Endothelial cell (in vitro differentiated cells): Measurements from ENCODE around the gene MPV17L. TPM values are rescaled to one million over a fixed set of nuclear protein-coding genes. Genes with fewer than 3 reads are reported as not detected.
"Not testable (repeated sequence)": the region's sequence is repeated elsewhere in the genome, so short reads cannot be mapped to it uniquely, and the experiment has no call there.

ENCODE experiments used
- DNase-seq: peaks from one replicate; pipeline ENCODE4 v3.0.0; 2021; ENCODE audit warnings: low spot score
- H3K27ac Mint-ChIP-seq: one replicate; pipeline ENCODE4 v1.8.0; 2021; ENCODE audit warnings: mixed read lengths, inconsistent platforms; ENCODE audit not compliant: unreplicated experiment
- H3K27me3 Mint-ChIP-seq: one replicate; pipeline ENCODE4 v1.8.0; 2021; ENCODE audit warnings: mild to moderate bottlenecking, moderate library complexity, mixed read lengths, inconsistent platforms; ENCODE audit not compliant: unreplicated experiment
- H3K36me3 Mint-ChIP-seq: one replicate; pipeline ENCODE4 v1.8.0; 2021; ENCODE audit warnings: mild to moderate bottlenecking, low read depth, mixed read lengths, inconsistent platforms; ENCODE audit not compliant: unreplicated experiment
- H3K4me1 Mint-ChIP-seq: one replicate; pipeline ENCODE4 v1.8.0; 2021; ENCODE audit warnings: mild to moderate bottlenecking, mixed read lengths, inconsistent platforms; ENCODE audit not compliant: unreplicated experiment
- H3K4me3 Mint-ChIP-seq: one replicate; pipeline ENCODE4 v1.8.0; 2021; ENCODE audit warnings: mild to moderate bottlenecking, mixed read lengths, inconsistent platforms; ENCODE audit not compliant: unreplicated experiment
- H3K9me3 Mint-ChIP-seq: one replicate; pipeline ENCODE4 v1.8.0; 2021; ENCODE audit warnings: mixed read lengths, inconsistent platforms; ENCODE audit not compliant: unreplicated experiment
- CTCF ChIP-seq: fragments of 200-600 bp; sonication (generic); IDR thresholded peaks from one replicate; pipeline ENCODE4 v1.5.0; 2021; ENCODE audit warnings: antibody characterized with exemption; ENCODE audit not compliant: unreplicated experiment
- total RNA-seq: library from RNA; stranded (reverse); fragmentation: NEBNext Ultra II Directional; extraction: Animal tissue kit (Norgen Biotek cat#: 25700); gene quantifications from one replicate; pipeline ENCODE4 v1.2.1, GENCODE V29; 2021; ENCODE audit not compliant: unreplicated experiment

Gene MPV17L
- total RNA-seq, 1 donor from 2014 or later, result 0.26 TPM

GRCh38 chr16:15439102-15439501 is 43.5 kb downstream of the MPV17L start:
- Mint-ChIP-seq H3K4me3 (no peak overlapping the region), H3K27ac (no peak overlapping the region), H3K27me3 (peaks cover 6% of the 10 kb centered on the region), H3K36me3 (no peaks in the 10 kb centered on the region), H3K4me1 (peaks cover 8% of the 10 kb centered on the region), H3K9me3 (no peaks in the 10 kb centered on the region)
- no peak for DNase-seq
- TF ChIP-seq CTCF, result no peak

- peaks cover 8% of the 10 kb centered on the region for H3K27me3 Mint-ChIP-seq
- no peaks in the 10 kb centered on the region for H3K36me3 Mint-ChIP-seq
- H3K9me3 Mint-ChIP-seq, result no peaks in the 10 kb centered on the region
- H3K4me1 Mint-ChIP-seq, result peaks cover 8% of the 10 kb centered on the region
- no peak for DNase-seq
- H3K27ac Mint-ChIP-seq, result no peak overlapping the region
- TF ChIP-seq CTCF, result no peak
- H3K4me3 Mint-ChIP-seq, result no peak overlapping the region
Measured at GRCh38 chr16:15439521-15439920, 44.0 kb downstream of the MPV17L start.

- Mint-ChIP-seq H3K4me1 (no peaks in the 10 kb centered on the region), H3K9me3 (peaks cover 8% of the 10 kb centered on the region), H3K4me3 (no peak overlapping the region), H3K36me3 (no peaks in the 10 kb centered on the region), H3K27me3 (peaks cover 2% of the 10 kb centered on the region), H3K27ac (no peak overlapping the region)
- DNase-seq, result no peak
- no peak for TF ChIP-seq CTCF
Measured at GRCh38 chr16:15440852-15441251, 45.3 kb downstream of the MPV17L start.

GRCh38 chr16:15442140-15442539 is 46.6 kb downstream of the MPV17L start:
- H3K27me3 Mint-ChIP-seq, H3K9me3 Mint-ChIP-seq, H3K36me3 Mint-ChIP-seq, H3K27ac Mint-ChIP-seq, H3K4me1 Mint-ChIP-seq, DNase-seq, H3K4me3 Mint-ChIP-seq: not testable (repeated sequence)

GRCh38 chr16:15443753-15444152 is 48.2 kb downstream of the MPV17L start:
- TF ChIP-seq CTCF, result no peak
- H3K9me3 Mint-ChIP-seq, result peaks cover 8% of the 10 kb centered on the region
- no peaks in the 10 kb centered on the region for H3K36me3 Mint-ChIP-seq
- no peak overlapping the region for H3K27ac Mint-ChIP-seq
- DNase-seq, result no peak
- H3K27me3 Mint-ChIP-seq, result peaks cover 2% of the 10 kb centered on the region
- H3K4me3 Mint-ChIP-seq, result no peak overlapping the region
- no peaks in the 10 kb centered on the region for H3K4me1 Mint-ChIP-seq

GRCh38 chr16:15444264-15444663 is 48.7 kb downstream of the MPV17L start:
- no peak for DNase-seq
- Mint-ChIP-seq H3K36me3 (no peaks in the 10 kb centered on the region), H3K27ac (no peak overlapping the region), H3K27me3 (peaks cover 2% of the 10 kb centered on the region), H3K9me3 (peaks cover 8% of the 10 kb centered on the region), H3K4me3 (no peak overlapping the region), H3K4me1 (no peaks in the 10 kb centered on the region)
- no peak for TF ChIP-seq CTCF
